Heart left ventricle (tissue), 16 donors: ENCODE results near the gene RBM20. TPM values are rescaled to one million over a fixed set of nuclear protein-coding genes. Genes with fewer than 3 reads are reported as not detected.

Experiments used
- ATAC-seq, 4 donors: fragments of 200-7000 bp; cut with Tn5 transposase; one replicate each; pipeline ENCODE4 v1.9.1; 2020 to 2022; ENCODE audit warnings: moderate library complexity in 4 of 4, mild to moderate bottlenecking in 3 of 4, moderate number of reproducible peaks in 1 of 4
- DNase-seq, 5 donors: peaks; one replicate each; pipeline ENCODE4 v3.0.0-alpha.2; 2020
- H3K27ac ChIP-seq, 12 donors: fragments of 200-600 bp; sonication (generic) in 4 of 12; one replicate each; pipeline versions ENCODE4 v1.5.0 to v1.8.0; 2016 to 2022; ENCODE audit warnings: mild to moderate bottlenecking in 2 of 12
- H3K27me3 ChIP-seq, 9 donors: fragments of 200-600 bp; sonication (generic) in 2 of 9; one replicate each; pipeline versions ENCODE4 v1.5.1 to v1.8.0; 2016 to 2022; ENCODE audit warnings: mild to moderate bottlenecking in 3 of 9
- H3K36me3 ChIP-seq, 9 donors: fragments of 200-600 bp; sonication (generic) in 2 of 9; one replicate each; pipeline versions ENCODE4 v1.5.0 to v1.8.0; 2018 to 2022; ENCODE audit warnings: mild to moderate bottlenecking in 2 of 9
- H3K4me1 ChIP-seq, 12 donors: fragments of 200-600 bp; sonication (generic) in 4 of 12; one replicate each; pipeline versions ENCODE4 v1.5.0 to v1.8.0; 2016 to 2022; ENCODE audit warnings: mild to moderate bottlenecking in 3 of 12
- H3K4me3 ChIP-seq, 12 donors: fragments of 200-600 bp; sonication (generic) in 4 of 12; one replicate each; pipeline versions ENCODE4 v1.5.0 to v1.8.0; 2017 to 2022; ENCODE audit warnings: mild to moderate bottlenecking in 9 of 12, moderate library complexity in 4 of 12
- H3K9me3 ChIP-seq, 12 donors: fragments of 200-600 bp; sonication (generic) in 4 of 12; one replicate each; pipeline versions ENCODE4 v1.5.0 to v1.8.0; 2016 to 2022; ENCODE audit warnings: mild to moderate bottlenecking in 1 of 12
- POLR2A ChIP-seq, 2 donors: fragments of 450-650 bp; IDR thresholded peaks; one replicate each; pipeline ENCODE4 v1.6.1; 2017; ENCODE audit warnings: antibody characterized with exemption in 2 of 2, mild to moderate bottlenecking in 2 of 2, moderate library complexity in 2 of 2
- WGBS, 4 donors: extraction: QIAGEN DNeasy Blood & Tissue Kit in 2 of 4; methylation state at CpG; one replicate each; pipeline versions ENCODE4 v1.1.5 to v1.1.7; 2013 to 2018; 5-methylcytosine and 5-hydroxymethylcytosine counted together
- intact Hi-C, 10 donors: fragments of 100-400 bp; cut with DNase I; formaldehyde crosslinking; loops; one replicate each; pipeline versions ENCODE4 v1.11.1 to v1.14.2; 2022
- polyA plus RNA-seq, 2 donors: library from polyadenylated mRNA; stranded (reverse); fragments of 200-250 nt; gene quantifications; one replicate each; pipeline ENCODE4 v1.2.3, GENCODE V29; 2013
- total RNA-seq, 9 donors: library from RNA; depleted of rRNA in 2 of 9; stranded (reverse); fragments of >200 nt in 2 of 9; fragmentation: NEBNext Ultra II Directional in 3 of 9; extraction: Animal tissue kit (Norgen Biotek cat#: 25700) in 3 of 9; gene quantifications; one replicate each; pipeline versions ENCODE4 v1.1.0 to v1.2.4, GENCODE V29; 2016 to 2023
- TF ChIP-seq, protein P1 (sequence below), 12 donors: fragments of 200-600 bp; sonication (generic) in 4 of 12; IDR thresholded peaks; one replicate each; pipeline versions ENCODE4 v1.5.0 to v1.8.0; 2018 to 2022; ENCODE audit warnings: antibody characterized with exemption in 12 of 12, mild to moderate bottlenecking in 5 of 12
- donor health status: ischemic (EF 13 %, LVEDD 7.1; RV severe dilation, severe dysfunction).
- donor health status: healthy with polysubstance abuse.
- donor health status: DM: no; HTN: yes; CAD: no.
- donor health status: DM: no; HTN: no; CAD: no.
- donor health status: ischemic (EF 25% LVEDD 6.9; RV normal size, moderate dysfunction).
- donor health status: ischemic (EF 25% LVEDD 5.7; RV mildly dilated, moderate dysfunction).
- donor health status: healthy.
- donor health status: DM: yes; HTN: yes; CAD: no.
- donor health status: ischemic (EF 35%, LVEDD 5.7; RV mildly dilated, moderate dysfunction).
- donor health status: nonischemic (EF 11% LVEDD 7.7; RV severe dilation, severe dysfunction).
- donor health status: DM: yes; HTN: yes; CAD: no.
- donor health status: PGD.
- donor health status: ischemic (EF 29% LVEDD 5.4; RV normal size, mild dysfunction).
- donor health status: nonischemic (EF 23%, LVEDD 6.1; RV moderate dilation, normal function).

The RBM20 gene
- total and polyA plus RNA-seq, 11 donors, result 29.9 to 152 (median 91.2) TPM

DNA sequence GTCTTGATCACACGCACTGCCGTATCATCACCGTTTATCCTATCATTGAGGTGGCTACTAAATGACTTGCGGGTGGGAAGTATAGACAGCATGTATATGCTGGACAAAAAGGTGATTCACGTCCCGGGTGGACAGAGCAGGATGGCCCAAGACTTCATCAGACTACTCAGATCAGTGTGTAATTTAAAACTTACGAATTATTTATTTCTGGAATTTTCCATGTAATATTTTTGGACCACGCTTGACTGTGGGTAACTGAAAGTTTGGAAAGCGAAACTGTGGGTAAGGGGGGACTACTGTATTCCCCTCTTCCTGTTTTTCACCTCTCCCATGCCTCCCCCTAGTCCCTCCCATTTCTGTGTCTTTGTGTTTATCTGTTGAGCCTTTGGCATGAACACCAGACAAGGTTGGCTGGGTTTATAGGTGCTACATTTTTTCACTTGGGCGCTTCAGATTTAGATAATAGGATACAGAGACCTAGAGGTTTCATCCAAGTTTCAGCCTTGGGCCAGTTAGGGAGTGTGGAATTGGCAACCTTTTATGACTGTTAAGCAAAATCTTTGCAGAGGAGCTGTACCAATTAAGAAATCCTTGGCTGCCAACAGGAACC lies 55.8 kb downstream of the RBM20 start:
- DNase-seq, result no peak
- peaks cover 0 to 5% (median 0%) of the 10 kb centered on the region in 12 donors for H3K9me3 ChIP-seq
- intact Hi-C loops, result loop anchor here in 2 of 10 donors (2.0 to 5.0 kb wide), 2 partner anchors 15 to 82 kb away; no protein-coding TSS in a partner anchor
- no peak for TF ChIP-seq POLR2A (IDR thresholded peaks at IDR 0.05)
- TF ChIP-seq, protein P1, sequence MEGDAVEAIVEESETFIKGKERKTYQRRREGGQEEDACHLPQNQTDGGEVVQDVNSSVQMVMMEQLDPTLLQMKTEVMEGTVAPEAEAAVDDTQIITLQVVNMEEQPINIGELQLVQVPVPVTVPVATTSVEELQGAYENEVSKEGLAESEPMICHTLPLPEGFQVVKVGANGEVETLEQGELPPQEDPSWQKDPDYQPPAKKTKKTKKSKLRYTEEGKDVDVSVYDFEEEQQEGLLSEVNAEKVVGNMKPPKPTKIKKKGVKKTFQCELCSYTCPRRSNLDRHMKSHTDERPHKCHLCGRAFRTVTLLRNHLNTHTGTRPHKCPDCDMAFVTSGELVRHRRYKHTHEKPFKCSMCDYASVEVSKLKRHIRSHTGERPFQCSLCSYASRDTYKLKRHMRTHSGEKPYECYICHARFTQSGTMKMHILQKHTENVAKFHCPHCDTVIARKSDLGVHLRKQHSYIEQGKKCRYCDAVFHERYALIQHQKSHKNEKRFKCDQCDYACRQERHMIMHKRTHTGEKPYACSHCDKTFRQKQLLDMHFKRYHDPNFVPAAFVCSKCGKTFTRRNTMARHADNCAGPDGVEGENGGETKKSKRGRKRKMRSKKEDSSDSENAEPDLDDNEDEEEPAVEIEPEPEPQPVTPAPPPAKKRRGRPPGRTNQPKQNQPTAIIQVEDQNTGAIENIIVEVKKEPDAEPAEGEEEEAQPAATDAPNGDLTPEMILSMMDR (IDR thresholded peaks at IDR 0.05), result no peak
- no peaks in the 10 kb centered on the region for H3K36me3 ChIP-seq
- no peaks in the 10 kb centered on the region for H3K27me3 ChIP-seq
- peak overlapping the region; percentile 35 to 94 (median 79) for H3K27ac ChIP-seq
- H3K4me3 ChIP-seq, result no peak overlapping the region
- WGBS, 4 donors, result 46 to 64% (median 55%) methylated on average over 10 of the region's 10 CpGs
- peaks cover 0 to 73% (median 26%) of the 10 kb centered on the region in 12 donors for H3K4me1 ChIP-seq
- ATAC-seq, result peak; percentile 39 to 68 (median 49)

DNA sequence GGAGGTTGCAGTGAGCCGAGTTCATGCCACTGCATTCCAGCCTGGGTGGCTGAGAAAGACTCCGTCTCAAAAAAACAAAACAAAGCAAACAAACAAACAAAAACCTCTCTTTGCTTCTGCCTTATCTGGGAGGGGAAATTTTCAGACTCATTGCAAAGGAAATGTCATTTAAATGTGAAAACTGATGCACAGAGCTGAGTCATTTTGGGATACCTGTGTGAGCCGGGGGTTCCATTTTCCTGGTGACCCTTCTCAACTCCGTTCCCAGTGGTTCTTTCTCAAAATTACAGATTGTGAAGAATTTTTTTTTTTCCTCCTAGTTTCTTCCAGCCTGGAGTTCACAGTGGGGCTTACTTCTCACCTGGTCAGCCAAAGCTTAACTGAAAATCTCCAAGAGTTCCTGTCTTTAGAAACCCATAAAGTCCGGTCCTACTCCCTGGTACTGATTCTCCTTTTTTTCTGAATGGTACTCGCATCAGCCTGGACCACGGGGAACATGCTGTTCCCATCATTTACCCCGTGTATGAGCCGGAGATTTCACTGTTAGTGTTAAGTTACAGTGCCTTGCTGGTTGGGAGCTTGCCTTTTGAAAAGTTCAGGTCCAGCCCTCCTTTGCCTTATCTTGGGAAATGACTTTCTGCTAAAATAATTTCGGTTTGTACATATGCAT lies 56.9 kb downstream of the RBM20 start:
- intact Hi-C loops, result no loop called here
- Histone ChIP-seq H3K27me3 (no peaks in the 10 kb centered on the region), H3K4me3 (no peak overlapping the region), H3K4me1 (peaks cover 0 to 65% (median 21%) of the 10 kb centered on the region in 12 donors), H3K36me3 (no peaks in the 10 kb centered on the region), H3K27ac (peak overlapping the region; percentile 30 to 94 (median 78)), H3K9me3 (peaks cover 0 to 5% (median 0%) of the 10 kb centered on the region in 12 donors)
- DNase-seq (no peak), ATAC-seq (peak in 1 of 4 donors; percentile 36)
- WGBS, 4 donors, result 46 to 60% (median 53%) methylated on average over 10 of the region's 10 CpGs
- no peak for TF ChIP-seq POLR2A (IDR thresholded peaks at IDR 0.05)
- TF ChIP-seq, protein P1 (IDR thresholded peaks at IDR 0.05), result no peak

DNA sequence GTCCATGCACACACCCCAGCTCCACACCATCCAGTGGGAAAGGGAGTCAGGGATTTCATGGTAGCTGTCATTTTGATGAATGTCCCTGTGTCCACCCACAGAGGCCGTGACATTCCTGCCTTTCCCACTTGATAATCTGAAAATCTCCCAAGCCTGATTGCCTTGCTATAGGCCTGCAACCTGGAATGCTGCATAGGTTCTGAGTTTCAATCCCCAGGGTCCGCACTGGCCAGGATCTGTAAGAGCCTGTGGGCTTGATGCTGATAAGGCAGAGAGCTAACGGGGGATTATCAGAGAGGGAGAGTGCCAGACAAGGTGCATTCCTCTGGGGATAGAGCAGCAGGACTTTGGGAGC lies 57.5 kb downstream of the RBM20 start:
- Histone ChIP-seq H3K9me3 (peaks cover 0 to 5% (median 0%) of the 10 kb centered on the region in 12 donors), H3K27ac (peak overlapping the region in 10 of 12 donors; percentile 30 to 94 (median 81)), H3K27me3 (no peaks in the 10 kb centered on the region), H3K4me3 (no peak overlapping the region), H3K4me1 (peaks cover 0 to 65% (median 20%) of the 10 kb centered on the region in 12 donors), H3K36me3 (no peaks in the 10 kb centered on the region)
- WGBS, 4 donors, result 44 to 60% (median 49%) methylated on average over 3 of the region's 3 CpGs
- intact Hi-C loops, result no loop called here
- ATAC-seq, result no peak
- no peak for DNase-seq
- no peak for TF ChIP-seq POLR2A (IDR thresholded peaks at IDR 0.05)
- TF ChIP-seq, protein P1 (IDR thresholded peaks at IDR 0.05), result no peak

DNA sequence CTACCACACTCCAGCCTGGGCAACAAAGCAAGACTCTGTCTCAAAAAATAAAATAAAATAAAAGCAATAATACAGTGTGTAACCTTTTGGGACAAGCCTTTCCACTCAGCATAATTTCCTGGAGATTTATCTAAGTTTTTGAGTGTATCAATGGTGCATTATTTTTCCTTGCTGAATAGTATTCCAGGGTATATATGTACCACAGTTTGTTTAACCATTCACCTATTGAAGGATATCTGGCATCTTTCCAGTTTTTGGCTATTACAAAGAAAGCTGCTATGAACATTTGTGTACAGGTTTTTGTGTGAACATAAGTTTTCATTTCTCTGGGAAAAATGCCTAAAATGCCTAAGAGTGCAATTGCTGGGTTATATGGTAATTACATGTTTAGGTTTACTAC lies 59.9 kb downstream of the RBM20 start:
- intact Hi-C loops, result no loop called here
- no peak for DNase-seq

More for the DNA sequence above, 59.9 kb downstream of the RBM20 start:
- no peaks in the 10 kb centered on the region for H3K27me3 ChIP-seq
- H3K4me3 ChIP-seq, result no peak overlapping the region
- no peak for TF ChIP-seq POLR2A (IDR thresholded peaks at IDR 0.05)
- TF ChIP-seq, protein P1 (IDR thresholded peaks at IDR 0.05), result no peak
- no peaks in the 10 kb centered on the region for H3K36me3 ChIP-seq
- peaks cover 0 to 5% (median 0%) of the 10 kb centered on the region in 12 donors for H3K9me3 ChIP-seq
- peak overlapping the region in 6 of 12 donors; percentile 11 to 90 (median 60) for H3K27ac ChIP-seq
- peaks cover 0 to 65% (median 26%) of the 10 kb centered on the region in 12 donors for H3K4me1 ChIP-seq
- ATAC-seq, result no peak
